Ascending aorta (tissue), 2 donors: ENCODE results near the gene PIGB. TPM values are rescaled to one million over a fixed set of nuclear protein-coding genes. Genes with fewer than 3 reads are reported as not detected.

Experiments used
- DNase-seq, 2 donors: peaks; one replicate each; pipeline ENCODE4 v3.0.0-alpha.2; 2019; ENCODE audit warnings: low spot score in 2 of 2
- H3K27ac ChIP-seq, 2 donors: fragments of 200-600 bp; sonication (generic); one replicate each; pipeline ENCODE4 v1.5.1; 2016 to 2017; ENCODE audit warnings: mild to moderate bottlenecking in 1 of 2
- H3K27me3 ChIP-seq: fragments of 200-600 bp; sonication (generic); one replicate; pipeline ENCODE4 v1.5.1; 2017
- H3K36me3 ChIP-seq, 2 donors: fragments of 200-600 bp; sonication (generic); one replicate each; pipeline ENCODE4 v1.5.1; 2016
- H3K4me1 ChIP-seq, 2 donors: fragments of 200-600 bp; sonication (generic); one replicate each; pipeline ENCODE4 v1.5.1; 2016 to 2017; ENCODE audit warnings: mild to moderate bottlenecking in 1 of 2
- H3K4me3 ChIP-seq, 2 donors: fragments of 200-600 bp; sonication (generic); one replicate each; pipeline ENCODE4 v1.5.1; 2016 to 2017; ENCODE audit warnings: mild to moderate bottlenecking in 1 of 2
- H3K9me3 ChIP-seq, 2 donors: fragments of 200-600 bp; sonication (generic); one replicate each; pipeline ENCODE4 v1.5.1; 2016
- intact Hi-C: fragments of 100-400 bp; cut with DNase I; formaldehyde crosslinking; loops from one replicate; pipeline ENCODE4 v1.15.1; 2023
- total RNA-seq: library from RNA; depleted of rRNA; stranded (reverse); fragments of >200 nt; gene quantifications from one replicate; pipeline ENCODE4 v1.1.0, GENCODE V29; 2016
- TF ChIP-seq, protein P1 (sequence below), 3 experiments: fragments of 200-600 bp in 2 of 3; fragments of 450-650 bp in 1 of 3; sonication (generic) in 2 of 3; IDR thresholded peaks; one replicate each; pipeline ENCODE4 v1.5.1; 2016 to 2019; ENCODE audit warnings: antibody characterized with exemption in 3 of 3, mild to moderate bottlenecking in 1 of 3, moderate library complexity in 1 of 3

Gene PIGB
- total RNA-seq, 1 donor from 2014 or later: 50.3 TPM

DNA sequence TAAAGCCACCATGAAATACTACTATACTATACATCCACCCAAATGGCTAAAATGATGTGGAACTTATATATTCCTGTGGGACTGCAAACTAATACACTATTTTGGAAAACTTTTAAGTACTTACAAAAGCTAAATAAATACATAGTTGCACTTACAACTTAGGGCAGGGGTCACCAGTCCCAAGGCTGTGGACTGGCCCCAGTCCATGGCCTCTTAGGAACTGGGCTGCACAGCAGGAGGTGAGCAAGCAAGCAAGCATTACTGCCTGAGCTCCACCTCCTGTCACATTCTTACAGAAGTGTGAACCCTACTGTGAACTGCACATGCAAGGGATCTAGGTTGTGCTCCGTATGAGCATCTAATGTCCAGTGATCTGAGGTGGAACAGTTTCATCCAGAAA lies 18.1 kb downstream of the PIGB start:
- TF ChIP-seq, protein P1, sequence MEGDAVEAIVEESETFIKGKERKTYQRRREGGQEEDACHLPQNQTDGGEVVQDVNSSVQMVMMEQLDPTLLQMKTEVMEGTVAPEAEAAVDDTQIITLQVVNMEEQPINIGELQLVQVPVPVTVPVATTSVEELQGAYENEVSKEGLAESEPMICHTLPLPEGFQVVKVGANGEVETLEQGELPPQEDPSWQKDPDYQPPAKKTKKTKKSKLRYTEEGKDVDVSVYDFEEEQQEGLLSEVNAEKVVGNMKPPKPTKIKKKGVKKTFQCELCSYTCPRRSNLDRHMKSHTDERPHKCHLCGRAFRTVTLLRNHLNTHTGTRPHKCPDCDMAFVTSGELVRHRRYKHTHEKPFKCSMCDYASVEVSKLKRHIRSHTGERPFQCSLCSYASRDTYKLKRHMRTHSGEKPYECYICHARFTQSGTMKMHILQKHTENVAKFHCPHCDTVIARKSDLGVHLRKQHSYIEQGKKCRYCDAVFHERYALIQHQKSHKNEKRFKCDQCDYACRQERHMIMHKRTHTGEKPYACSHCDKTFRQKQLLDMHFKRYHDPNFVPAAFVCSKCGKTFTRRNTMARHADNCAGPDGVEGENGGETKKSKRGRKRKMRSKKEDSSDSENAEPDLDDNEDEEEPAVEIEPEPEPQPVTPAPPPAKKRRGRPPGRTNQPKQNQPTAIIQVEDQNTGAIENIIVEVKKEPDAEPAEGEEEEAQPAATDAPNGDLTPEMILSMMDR (IDR thresholded peaks at IDR 0.05): no peak
- no peaks in the 10 kb centered on the region for H3K9me3 ChIP-seq
- H3K27ac ChIP-seq: no peak overlapping the region
- H3K36me3 ChIP-seq: peaks cover 0 to 19% of the 10 kb centered on the region in 2 donors
- H3K4me3 ChIP-seq: no peak overlapping the region
- peaks cover 0 to 9% of the 10 kb centered on the region in 2 donors for H3K4me1 ChIP-seq
- no peaks in the 10 kb centered on the region for H3K27me3 ChIP-seq
- DNase-seq: no peak
- intact Hi-C loops: no loop called here

DNA sequence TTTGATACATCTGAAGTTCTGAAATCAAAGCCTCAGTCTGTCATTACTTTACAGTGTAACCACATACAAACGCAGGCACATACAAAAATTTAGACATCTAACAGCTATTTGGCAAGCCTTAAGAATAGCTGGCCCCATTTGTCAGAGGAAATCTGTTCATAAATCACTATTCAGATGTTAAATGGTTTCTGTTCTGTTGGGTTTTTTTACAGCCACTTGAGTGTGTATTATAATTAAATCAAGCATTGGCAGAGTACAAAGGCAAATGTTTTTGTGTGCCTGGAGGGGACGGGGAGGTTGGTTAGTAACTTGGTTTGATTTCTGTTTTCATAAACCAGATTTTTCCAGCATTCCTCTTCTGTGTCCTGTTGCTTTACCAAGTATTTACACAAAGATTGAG lies 24.1 kb downstream of the PIGB start:
- DNase-seq: no peak
- TF ChIP-seq, protein P1 (IDR thresholded peaks at IDR 0.05): no peak
- no peak overlapping the region for H3K4me3 ChIP-seq
- no peaks in the 10 kb centered on the region for H3K27me3 ChIP-seq
- peaks cover 5 to 24% of the 10 kb centered on the region in 2 donors for H3K4me1 ChIP-seq
- no peaks in the 10 kb centered on the region for H3K9me3 ChIP-seq
- peaks cover 0 to 4% of the 10 kb centered on the region in 2 donors for H3K36me3 ChIP-seq
- H3K27ac ChIP-seq: peak overlapping the region; percentile 65 to 73
- intact Hi-C loops: no loop called here

DNA sequence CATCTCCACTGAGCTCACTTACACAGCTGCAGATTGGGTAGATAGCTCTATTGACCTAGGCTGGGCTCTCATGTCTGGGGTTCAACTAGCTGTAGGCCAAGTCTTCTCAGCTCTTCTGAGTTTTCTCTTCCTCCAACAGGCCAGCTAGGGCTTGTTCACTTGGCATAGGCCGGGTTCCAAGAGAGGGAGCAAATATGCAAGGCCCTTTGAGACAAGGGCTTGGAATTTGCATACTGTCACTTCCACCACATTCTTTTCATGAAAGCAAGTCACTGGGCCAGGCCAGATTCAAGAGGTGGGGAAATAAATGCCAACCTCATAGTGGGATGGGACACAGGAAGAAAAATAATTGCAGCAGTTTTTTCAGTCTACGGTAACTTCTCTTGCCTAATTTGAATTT lies 25.2 kb downstream of the PIGB start:
- Histone ChIP-seq H3K27me3 (no peaks in the 10 kb centered on the region), H3K4me3 (no peak overlapping the region), H3K4me1 (peaks cover 5 to 20% of the 10 kb centered on the region in 2 donors), H3K9me3 (no peaks in the 10 kb centered on the region), H3K36me3 (peaks cover 0 to 8% of the 10 kb centered on the region in 2 donors), H3K27ac (peak overlapping the region; percentile 65 to 73)
- peak in 1 of 2 donors; percentile 64 for DNase-seq
- TF ChIP-seq, protein P1 (IDR thresholded peaks at IDR 0.05): no peak
- intact Hi-C loops: no loop called here

DNA sequence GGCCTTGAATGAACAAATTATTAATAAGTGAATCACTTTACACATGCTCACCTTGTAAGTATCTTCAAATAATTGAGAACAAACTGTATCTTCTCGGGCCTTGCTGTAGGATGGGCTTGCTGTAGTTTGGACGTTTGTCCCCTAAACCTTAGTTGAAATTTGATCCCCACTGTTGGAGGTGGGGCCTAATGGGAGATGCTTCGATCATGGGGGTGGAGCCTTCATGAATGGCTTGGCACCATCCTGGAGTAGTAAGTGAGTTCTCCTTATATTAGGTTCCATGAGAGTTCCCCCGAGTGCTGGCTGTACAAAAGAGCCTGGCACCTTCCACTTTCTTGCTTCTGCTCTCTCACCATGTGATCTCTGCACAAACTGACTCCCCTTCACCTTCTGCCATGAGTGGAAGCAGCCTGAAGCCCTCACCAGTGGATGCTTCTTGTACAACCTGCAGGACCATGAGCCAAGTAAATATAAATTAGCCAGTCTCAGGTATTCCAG lies 29.3 kb downstream of the PIGB start:
- Histone ChIP-seq H3K4me1 (peaks cover 5 to 11% of the 10 kb centered on the region in 2 donors), H3K27ac (no peak overlapping the region), H3K27me3 (no peaks in the 10 kb centered on the region), H3K36me3 (peaks cover 5% of the 10 kb centered on the region in 2 donors), H3K9me3 (no peaks in the 10 kb centered on the region), H3K4me3 (no peak overlapping the region)
- TF ChIP-seq, protein P1 (IDR thresholded peaks at IDR 0.05): no peak
- intact Hi-C loops: no loop called here
- no peak for DNase-seq

GRCh38 chr15:55349282-55349681 lies 30.3 kb downstream of the PIGB start:
- DNase-seq: no peak
- no peak overlapping the region for H3K27ac ChIP-seq
- intact Hi-C loops: no loop called here
- H3K36me3 ChIP-seq: peaks cover 5% of the 10 kb centered on the region in 2 donors
- H3K4me3 ChIP-seq: no peak overlapping the region
- no peaks in the 10 kb centered on the region for H3K27me3 ChIP-seq
- H3K4me1 ChIP-seq: peaks cover 1 to 2% of the 10 kb centered on the region in 2 donors
- TF ChIP-seq, protein P1 (IDR thresholded peaks at IDR 0.05): no peak
- H3K9me3 ChIP-seq: no peaks in the 10 kb centered on the region

- no peak overlapping the region for H3K27ac ChIP-seq
- H3K27me3 ChIP-seq: no peaks in the 10 kb centered on the region
- TF ChIP-seq, protein P1 (IDR thresholded peaks at IDR 0.05): no peak
- peaks cover 5 to 16% of the 10 kb centered on the region in 2 donors for H3K36me3 ChIP-seq
- DNase-seq: no peak
- H3K9me3 ChIP-seq: no peaks in the 10 kb centered on the region
- H3K4me3 ChIP-seq: no peak overlapping the region
- intact Hi-C loops: no loop called here
- H3K4me1 ChIP-seq: no peaks in the 10 kb centered on the region
Measured at GRCh38 chr15:55353025-55353424, 34.0 kb downstream of the PIGB start.
